ENCODE results near the gene TGFBRAP1. TPM values are rescaled to one million over a fixed set of nuclear protein-coding genes. Genes with fewer than 3 reads are reported as not detected.
A peak's percentile ranks its signal among the peaks of the same experiment; 100 is the strongest.

TGFBRAP1 gene
- total and polyA plus RNA-seq, 2 donors (not counting 3 experiments of a cell fraction or from before 2014, with no cell fraction given) = 25.4 to 37.6 TPM

DNA sequence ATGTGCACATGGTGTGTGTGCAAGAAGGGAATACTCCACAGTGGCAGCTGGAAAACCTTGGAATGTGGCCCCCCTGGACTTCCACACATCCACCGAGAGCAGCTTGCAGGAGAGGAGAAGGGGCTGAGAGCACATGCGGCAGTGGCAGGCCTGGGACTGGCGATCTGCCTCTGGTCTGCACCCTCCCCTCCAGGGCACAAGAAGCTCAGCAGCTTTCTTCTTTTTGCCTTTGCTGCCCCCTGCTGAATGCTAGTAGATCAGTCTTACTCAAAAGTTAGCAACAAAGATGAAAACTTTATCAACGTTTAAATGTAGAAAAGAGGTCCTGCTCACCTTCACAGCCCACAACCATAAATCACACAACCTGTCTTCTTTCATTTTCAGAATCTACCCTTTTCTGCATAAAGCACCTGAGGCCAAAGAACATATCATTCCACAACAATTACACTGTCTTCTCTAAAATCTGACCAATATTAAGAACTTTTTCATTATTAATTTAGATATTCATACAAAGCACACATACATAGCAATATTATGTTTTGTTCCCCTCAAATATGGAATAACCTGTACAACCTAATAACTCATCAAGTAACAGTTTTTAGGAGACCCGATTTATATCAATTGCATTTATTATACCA is 34.6 kb downstream of the TGFBRAP1 start:
- no peaks in the 10 kb centered on the region for H4K20me1 ChIP-seq (replicated peaks; ENCODE audit: control insufficient read depth, extremely low read depth, insufficient read depth, low read length)
- peak; percentile 72 for FAIRE-seq
- intact Hi-C loops (cut with micrococcal nuclease) = loop anchor here (1.0 to 2.0 kb wide), 3 partner anchors 30 to 181 kb away; no protein-coding TSS in a partner anchor

DNA sequence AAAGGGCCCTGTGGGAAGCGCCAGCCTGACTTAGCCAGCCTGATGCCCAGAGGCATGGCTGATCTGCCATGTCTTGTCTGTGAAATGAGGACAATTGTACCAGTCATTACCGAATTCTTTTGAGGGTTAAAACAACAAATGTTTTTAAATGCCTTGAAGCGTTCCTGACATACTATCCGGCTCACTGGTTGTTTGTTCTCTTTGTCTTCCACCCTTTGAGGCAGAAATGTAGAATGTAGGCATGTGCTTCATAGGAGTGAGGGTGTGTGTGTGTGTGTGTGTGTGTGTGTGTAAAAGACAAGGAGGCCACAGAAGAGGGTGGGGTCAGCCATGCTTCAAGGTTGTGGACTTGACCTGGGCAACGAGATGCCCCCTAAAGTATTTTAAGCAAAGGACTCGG is 35.5 kb downstream of the TGFBRAP1 start:
- CTCF ChIA-PET = interaction anchor here (0.7 to 2.6 kb wide), 11 partner anchors 8 to 179 kb away, joined by 3 to 24 read pairs (median 6); partner anchors contain the start of gene GPR45
- Histone ChIP-seq H3K4me1 (ENCODE audit: control insufficient read depth, extremely low read depth, insufficient read depth, low read length) (no peaks in the 10 kb centered on the region), H4K20me1 (replicated peaks; ENCODE audit: control insufficient read depth, extremely low read depth, insufficient read depth, low read length) (no peaks in the 10 kb centered on the region), H3K27me3 (ENCODE audit: control insufficient read depth in 2 of 2, insufficient read depth in 2 of 2, low read length in 2 of 2) (no peaks in the 10 kb centered on the region), H3K36me3 (ENCODE audit: control insufficient read depth in 2 of 2, extremely low read depth in 1 of 2, insufficient read depth in 2 of 2, low read length in 2 of 2) (peaks cover 10 to 25% of the 10 kb centered on the region in 2 experiments), H3K4me2 (ENCODE audit: insufficient read depth, low read length) (no peak overlapping the region), H2AFZ (ENCODE audit: low read depth, low read length) (no peak overlapping the region), H3K9ac (replicated peaks; ENCODE audit: extremely low read depth, insufficient read depth, low read length) (no peak overlapping the region), H3K4me3 (replicated peaks in 1 of 3; ENCODE audit: insufficient read depth in 1 of 3, low read depth in 1 of 3, low read length in 3 of 3) (no peak overlapping the region), H3K9me1 (replicated peaks; ENCODE audit: control insufficient read depth, extremely low read depth, insufficient read depth, low read length) (no peaks in the 10 kb centered on the region), H3K27ac (ENCODE audit: insufficient read depth, low read depth, low read length) (no peak overlapping the region), H3K9me3 (replicated peaks; ENCODE audit: control insufficient read depth, insufficient read depth, low read length) (no peaks in the 10 kb centered on the region), H3K79me2 (ENCODE audit: control insufficient read depth, insufficient read depth, low read length) (no peaks in the 10 kb centered on the region)
- intact Hi-C loops (cut with micrococcal nuclease) = loop anchor here (2.0 kb wide), 2 partner anchors 31 to 49 kb away; no protein-coding TSS in a partner anchor
- no peak for DNase-seq (ENCODE audit: low read depth, low spot score)
- TF ChIP-seq GATA2 (IDR thresholded peaks at IDR 0.05; ENCODE audit: insufficient read depth, insufficient read length, low read depth, low read length) (no peak), JUN (IDR thresholded peaks at IDR 0.05; ENCODE audit: borderline replicate concordance, insufficient read depth, insufficient read length, low read depth) (no peak), FOS (IDR thresholded peaks at IDR 0.05; ENCODE audit: borderline replicate concordance, insufficient read depth, low read length) (no peak), EZH2 (IDR thresholded peaks at IDR 0.05; ENCODE audit: borderline replicate concordance, low read depth, low read length, severe bottlenecking) (no peak), POLR2A (IDR thresholded peaks at IDR 0.05; ENCODE audit: low read depth, low read length) (no peak), MYC (IDR thresholded peaks at IDR 0.05; ENCODE audit: low read depth, low read length) (no peak), POLR2AphosphoS5 (IDR thresholded peaks at IDR 0.05; ENCODE audit: insufficient read depth, low read depth, low read length) (no peak)
- TF ChIP-seq, protein P1, sequence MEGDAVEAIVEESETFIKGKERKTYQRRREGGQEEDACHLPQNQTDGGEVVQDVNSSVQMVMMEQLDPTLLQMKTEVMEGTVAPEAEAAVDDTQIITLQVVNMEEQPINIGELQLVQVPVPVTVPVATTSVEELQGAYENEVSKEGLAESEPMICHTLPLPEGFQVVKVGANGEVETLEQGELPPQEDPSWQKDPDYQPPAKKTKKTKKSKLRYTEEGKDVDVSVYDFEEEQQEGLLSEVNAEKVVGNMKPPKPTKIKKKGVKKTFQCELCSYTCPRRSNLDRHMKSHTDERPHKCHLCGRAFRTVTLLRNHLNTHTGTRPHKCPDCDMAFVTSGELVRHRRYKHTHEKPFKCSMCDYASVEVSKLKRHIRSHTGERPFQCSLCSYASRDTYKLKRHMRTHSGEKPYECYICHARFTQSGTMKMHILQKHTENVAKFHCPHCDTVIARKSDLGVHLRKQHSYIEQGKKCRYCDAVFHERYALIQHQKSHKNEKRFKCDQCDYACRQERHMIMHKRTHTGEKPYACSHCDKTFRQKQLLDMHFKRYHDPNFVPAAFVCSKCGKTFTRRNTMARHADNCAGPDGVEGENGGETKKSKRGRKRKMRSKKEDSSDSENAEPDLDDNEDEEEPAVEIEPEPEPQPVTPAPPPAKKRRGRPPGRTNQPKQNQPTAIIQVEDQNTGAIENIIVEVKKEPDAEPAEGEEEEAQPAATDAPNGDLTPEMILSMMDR (IDR thresholded peaks at IDR 0.05; ENCODE audit: extremely low read depth in 1 of 2, insufficient read depth in 1 of 2, low read depth in 1 of 2, low read length in 2 of 2) = no peak
- TF ChIP-seq, protein P2, sequence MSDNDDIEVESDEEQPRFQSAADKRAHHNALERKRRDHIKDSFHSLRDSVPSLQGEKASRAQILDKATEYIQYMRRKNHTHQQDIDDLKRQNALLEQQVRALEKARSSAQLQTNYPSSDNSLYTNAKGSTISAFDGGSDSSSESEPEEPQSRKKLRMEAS (IDR thresholded peaks at IDR 0.05; ENCODE audit: insufficient read depth, insufficient read length) = no peak
- POLR2A ChIA-PET = no interaction called here
- BruUV-seq (replicated peaks) = no TSS peak
- FAIRE-seq = no peak
- dilution Hi-C loops (cut with MboI; ENCODE audit: extremely low pct_ligation_motif_present, low sequenced_read_pairs) = no loop called here

More for the DNA sequence above, 34.6 kb downstream of the TGFBRAP1 start:
- peak; percentile 57 for DNase-seq (ENCODE audit: low read depth, low spot score)
- no peaks in the 10 kb centered on the region for H3K4me1 ChIP-seq (ENCODE audit: control insufficient read depth, extremely low read depth, insufficient read depth, low read length)
- H3K4me2 ChIP-seq (ENCODE audit: insufficient read depth, low read length) = no peak overlapping the region
- H3K9me3 ChIP-seq (replicated peaks; ENCODE audit: control insufficient read depth, insufficient read depth, low read length) = no peaks in the 10 kb centered on the region
- dilution Hi-C loops (cut with MboI; ENCODE audit: extremely low pct_ligation_motif_present, low sequenced_read_pairs) = no loop called here
- H3K79me2 ChIP-seq (ENCODE audit: control insufficient read depth, insufficient read depth, low read length) = peaks cover 8% of the 10 kb centered on the region
- peaks cover 10 to 25% of the 10 kb centered on the region in 2 experiments for H3K36me3 ChIP-seq (ENCODE audit: control insufficient read depth in 2 of 2, extremely low read depth in 1 of 2, insufficient read depth in 2 of 2, low read length in 2 of 2)
- no peaks in the 10 kb centered on the region for H3K9me1 ChIP-seq (replicated peaks; ENCODE audit: control insufficient read depth, extremely low read depth, insufficient read depth, low read length)
- TF ChIP-seq, protein P1 (IDR thresholded peaks at IDR 0.05; ENCODE audit: extremely low read depth in 1 of 2, insufficient read depth in 1 of 2, low read depth in 1 of 2, low read length in 2 of 2) = peak; percentile 48 to 71
- no peak for TF ChIP-seq GATA2 (IDR thresholded peaks at IDR 0.05; ENCODE audit: insufficient read depth, insufficient read length, low read depth, low read length)
- H3K9ac ChIP-seq (replicated peaks; ENCODE audit: extremely low read depth, insufficient read depth, low read length) = no peak overlapping the region
- CTCF ChIA-PET = interaction anchor here (0.7 to 2.6 kb wide), 23 partner anchors 9 to 226 kb away, joined by 3 to 24 read pairs (median 6); partner anchors contain the start of genes C2orf49 and GPR45
- H3K27ac ChIP-seq (ENCODE audit: insufficient read depth, low read depth, low read length) = no peak overlapping the region
- no peak overlapping the region for H3K4me3 ChIP-seq (replicated peaks in 1 of 3; ENCODE audit: insufficient read depth in 1 of 3, low read depth in 1 of 3, low read length in 3 of 3)
- no peaks in the 10 kb centered on the region for H3K27me3 ChIP-seq (ENCODE audit: control insufficient read depth in 2 of 2, insufficient read depth in 2 of 2, low read length in 2 of 2)
- no peak overlapping the region for H2AFZ ChIP-seq (ENCODE audit: low read depth, low read length)
- no TSS peak for BruUV-seq (replicated peaks)
- POLR2A ChIA-PET = no interaction called here
